Measurements from ENCODE around the gene SLC16A14. TPM values are rescaled to one million over a fixed set of nuclear protein-coding genes. Genes with fewer than 3 reads are reported as not detected.

Gene SLC16A14
- total RNA-seq, 3 donors from 2014 or later (not counting 1 experiment from before 2014, with no cell fraction given), result 0.10 to 0.52 (median 0.23) TPM

DNA sequence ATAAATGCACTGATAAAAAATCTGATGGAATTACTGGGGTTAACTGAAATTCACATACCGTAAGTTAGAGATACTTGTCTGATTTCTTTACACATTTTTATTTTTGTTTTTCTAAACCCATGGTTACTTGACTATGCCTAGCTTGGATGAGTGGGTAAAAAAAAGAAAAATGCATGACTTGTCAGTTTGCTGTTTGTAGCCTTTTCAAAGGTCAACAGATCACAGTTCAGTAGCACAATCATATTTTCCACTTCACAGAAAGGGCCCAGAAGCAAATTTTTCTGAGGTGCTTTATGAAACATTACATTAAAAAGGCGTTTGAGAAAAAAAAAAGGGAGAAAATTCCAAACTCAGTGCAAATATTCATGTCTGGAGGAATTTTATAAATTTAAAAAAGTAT is 16.4 kb downstream of the SLC16A14 start:
- no peaks in the 10 kb centered on the region for H3K27me3 Mint-ChIP-seq (ENCODE audit: low read depth in 2 of 2)
- intact Hi-C loops (cut with micrococcal nuclease), result no loop called here
- TF ChIP-seq, protein P1, sequence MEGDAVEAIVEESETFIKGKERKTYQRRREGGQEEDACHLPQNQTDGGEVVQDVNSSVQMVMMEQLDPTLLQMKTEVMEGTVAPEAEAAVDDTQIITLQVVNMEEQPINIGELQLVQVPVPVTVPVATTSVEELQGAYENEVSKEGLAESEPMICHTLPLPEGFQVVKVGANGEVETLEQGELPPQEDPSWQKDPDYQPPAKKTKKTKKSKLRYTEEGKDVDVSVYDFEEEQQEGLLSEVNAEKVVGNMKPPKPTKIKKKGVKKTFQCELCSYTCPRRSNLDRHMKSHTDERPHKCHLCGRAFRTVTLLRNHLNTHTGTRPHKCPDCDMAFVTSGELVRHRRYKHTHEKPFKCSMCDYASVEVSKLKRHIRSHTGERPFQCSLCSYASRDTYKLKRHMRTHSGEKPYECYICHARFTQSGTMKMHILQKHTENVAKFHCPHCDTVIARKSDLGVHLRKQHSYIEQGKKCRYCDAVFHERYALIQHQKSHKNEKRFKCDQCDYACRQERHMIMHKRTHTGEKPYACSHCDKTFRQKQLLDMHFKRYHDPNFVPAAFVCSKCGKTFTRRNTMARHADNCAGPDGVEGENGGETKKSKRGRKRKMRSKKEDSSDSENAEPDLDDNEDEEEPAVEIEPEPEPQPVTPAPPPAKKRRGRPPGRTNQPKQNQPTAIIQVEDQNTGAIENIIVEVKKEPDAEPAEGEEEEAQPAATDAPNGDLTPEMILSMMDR (IDR thresholded peaks at IDR 0.05), result no peak
- WGBS (ENCODE audit: insufficient coverage), result no CpG with 5 or more reads among the region's 2 CpGs
- ATAC-seq (no peak), DNase-seq (no peak)
- no peaks in the 10 kb centered on the region for H3K36me3 Mint-ChIP-seq
- no peaks in the 10 kb centered on the region for H3K36me3 ChIP-seq (ENCODE audit: control insufficient read depth, insufficient read depth, low read length)
- H3K27ac ChIP-seq (ENCODE audit: low read length), result no peak overlapping the region
- no peaks in the 10 kb centered on the region for H3K9me3 Mint-ChIP-seq
- H3K27ac Mint-ChIP-seq, result no peak overlapping the region
- H3K27me3 ChIP-seq (ENCODE audit: control insufficient read depth, insufficient read depth, low read length), result no peaks in the 10 kb centered on the region
- H3K4me1 ChIP-seq (ENCODE audit: control insufficient read depth, insufficient read depth, low read length), result no peaks in the 10 kb centered on the region
- H3K4me3 Mint-ChIP-seq, result no peak overlapping the region
- H3K4me3 ChIP-seq (ENCODE audit: low read length), result no peak overlapping the region
- H3K9me3 ChIP-seq (ENCODE audit: control insufficient read depth, insufficient read depth, low read length), result no peaks in the 10 kb centered on the region
- H3K4me1 Mint-ChIP-seq, result no peaks in the 10 kb centered on the region

DNA sequence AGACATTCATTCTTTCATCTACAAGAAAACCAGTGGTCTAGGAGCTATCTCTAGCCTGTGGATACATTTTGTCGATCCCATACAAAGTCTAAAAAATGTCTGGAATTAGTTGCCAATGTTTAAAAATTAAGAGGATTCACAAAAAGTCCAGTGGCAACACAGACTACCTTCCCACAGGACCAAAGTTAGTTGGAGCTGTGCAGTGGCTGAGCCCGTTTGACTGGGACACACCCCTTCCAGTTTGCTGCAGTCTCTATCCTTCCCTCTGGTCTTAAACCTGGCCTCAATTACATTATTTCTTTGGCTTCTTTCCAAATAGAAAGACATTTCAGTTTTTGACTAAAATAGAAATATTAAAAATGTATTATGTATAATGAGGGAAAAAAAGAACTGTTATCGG is 18.6 kb downstream of the SLC16A14 start:
- H3K27ac Mint-ChIP-seq, result no peak overlapping the region
- no peak overlapping the region for H3K4me3 Mint-ChIP-seq
- no peaks in the 10 kb centered on the region for H3K4me1 Mint-ChIP-seq
- intact Hi-C loops (cut with micrococcal nuclease), result no loop called here
- ATAC-seq, result no peak
- H3K36me3 ChIP-seq (ENCODE audit: control insufficient read depth, insufficient read depth, low read length), result no peaks in the 10 kb centered on the region
- TF ChIP-seq, protein P1 (IDR thresholded peaks at IDR 0.05), result no peak
- DNase-seq, result no peak
- H3K27me3 ChIP-seq (ENCODE audit: control insufficient read depth, insufficient read depth, low read length), result no peaks in the 10 kb centered on the region
- H3K27me3 Mint-ChIP-seq (ENCODE audit: low read depth in 2 of 2), result no peaks in the 10 kb centered on the region
- H3K9me3 Mint-ChIP-seq, result no peaks in the 10 kb centered on the region
- H3K4me1 ChIP-seq (ENCODE audit: control insufficient read depth, insufficient read depth, low read length), result no peaks in the 10 kb centered on the region
- no peak overlapping the region for H3K4me3 ChIP-seq (ENCODE audit: low read length)
- H3K36me3 Mint-ChIP-seq, result no peaks in the 10 kb centered on the region
- 81% methylated on average over 3 of the region's 3 CpGs for WGBS (ENCODE audit: insufficient coverage)
- H3K27ac ChIP-seq (ENCODE audit: low read length), result no peak overlapping the region
- H3K9me3 ChIP-seq (ENCODE audit: control insufficient read depth, insufficient read depth, low read length), result no peaks in the 10 kb centered on the region

DNA sequence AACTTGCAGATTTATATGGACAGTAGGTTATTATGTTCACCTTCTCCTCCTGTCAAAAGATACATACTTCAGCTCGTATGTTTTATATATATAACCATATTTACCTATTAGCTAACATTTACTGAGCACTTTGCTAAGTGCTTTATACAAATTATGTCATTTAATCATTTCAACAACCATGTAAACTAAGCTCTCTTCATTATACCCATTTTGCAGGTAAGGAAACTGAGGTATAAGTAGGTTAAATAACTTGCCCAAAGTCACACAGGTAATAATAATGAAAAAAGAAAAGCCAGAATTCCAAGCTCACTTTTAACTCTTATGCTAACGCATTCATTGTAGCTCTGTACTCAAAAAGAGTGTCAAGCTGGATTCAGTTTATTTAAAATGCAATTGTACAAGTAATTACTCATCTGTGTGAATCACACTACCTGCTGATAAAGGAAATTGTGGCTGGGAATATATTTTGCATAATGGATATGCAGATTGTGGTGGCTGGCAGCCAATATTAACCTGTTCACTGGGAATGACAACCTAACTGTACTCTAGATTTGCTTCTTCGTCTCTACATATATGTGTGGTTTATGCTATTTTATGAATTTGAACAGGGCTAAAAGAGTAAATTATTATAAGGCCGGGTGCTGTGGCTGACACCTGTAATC is 20.6 kb downstream of the SLC16A14 start:
- ATAC-seq, result no peak
- no peak for DNase-seq
- intact Hi-C loops (cut with micrococcal nuclease), result no loop called here
- Mint-ChIP-seq H3K36me3 (no peaks in the 10 kb centered on the region), H3K9me3 (no peaks in the 10 kb centered on the region), H3K4me1 (no peaks in the 10 kb centered on the region), H3K27me3 (ENCODE audit: low read depth in 2 of 2) (no peaks in the 10 kb centered on the region), H3K27ac (no peak overlapping the region), H3K4me3 (no peak overlapping the region)
- TF ChIP-seq, protein P1 (IDR thresholded peaks at IDR 0.05), result no peak
- H3K4me3 ChIP-seq (ENCODE audit: low read length), result no peak overlapping the region
- no peaks in the 10 kb centered on the region for H3K36me3 ChIP-seq (ENCODE audit: control insufficient read depth, insufficient read depth, low read length)
- WGBS (ENCODE audit: insufficient coverage), result 100% methylated on average over 2 of the region's 4 CpGs
- no peaks in the 10 kb centered on the region for H3K9me3 ChIP-seq (ENCODE audit: control insufficient read depth, insufficient read depth, low read length)
- no peaks in the 10 kb centered on the region for H3K27me3 ChIP-seq (ENCODE audit: control insufficient read depth, insufficient read depth, low read length)
- H3K27ac ChIP-seq (ENCODE audit: low read length), result no peak overlapping the region
- H3K4me1 ChIP-seq (ENCODE audit: control insufficient read depth, insufficient read depth, low read length), result no peaks in the 10 kb centered on the region

DNA sequence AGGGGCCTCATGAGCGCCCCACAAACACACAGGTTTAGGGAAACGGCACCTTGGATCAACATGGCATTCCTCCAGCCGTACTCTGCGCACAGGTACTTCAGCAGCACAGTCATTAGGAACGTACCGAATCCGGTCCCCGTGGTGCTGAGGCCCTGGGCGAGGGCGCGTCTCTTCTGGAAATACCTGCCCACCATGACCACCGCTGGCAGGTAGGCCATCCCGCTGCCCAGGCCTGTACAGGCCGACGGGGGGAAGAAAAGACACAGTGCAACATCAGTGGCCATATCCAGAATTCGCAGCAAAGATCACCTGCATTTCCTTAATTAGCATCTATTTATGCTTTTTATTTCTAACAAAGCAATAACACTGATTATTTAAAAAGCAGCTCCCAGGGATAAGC is 22.2 kb downstream of the SLC16A14 start:
- no peaks in the 10 kb centered on the region for H3K27me3 ChIP-seq (ENCODE audit: control insufficient read depth, insufficient read depth, low read length)
- TF ChIP-seq, protein P1 (IDR thresholded peaks at IDR 0.05), result no peak
- no peaks in the 10 kb centered on the region for H3K36me3 ChIP-seq (ENCODE audit: control insufficient read depth, insufficient read depth, low read length)
- Mint-ChIP-seq H3K4me3 (no peak overlapping the region), H3K27ac (no peak overlapping the region), H3K4me1 (no peaks in the 10 kb centered on the region), H3K9me3 (no peaks in the 10 kb centered on the region), H3K27me3 (ENCODE audit: low read depth in 2 of 2) (no peaks in the 10 kb centered on the region), H3K36me3 (no peaks in the 10 kb centered on the region)
- 97% methylated on average over 16 of the region's 16 CpGs for WGBS (ENCODE audit: insufficient coverage)
- DNase-seq (no peak), ATAC-seq (no peak)
- no peak overlapping the region for H3K4me3 ChIP-seq (ENCODE audit: low read length)
- no peaks in the 10 kb centered on the region for H3K9me3 ChIP-seq (ENCODE audit: control insufficient read depth, insufficient read depth, low read length)
- intact Hi-C loops (cut with micrococcal nuclease), result no loop called here
- H3K27ac ChIP-seq (ENCODE audit: low read length), result no peak overlapping the region
- no peaks in the 10 kb centered on the region for H3K4me1 ChIP-seq (ENCODE audit: control insufficient read depth, insufficient read depth, low read length)

All from natural killer cell (primary cell).